ENCODE measurements around the gene ETV2. TPM values are rescaled to one million over a fixed set of nuclear protein-coding genes. Genes with fewer than 3 reads are reported as not detected.
"Not testable (repeated sequence)": the region's sequence is repeated elsewhere in the genome, so short reads cannot be mapped to it uniquely, and the experiment has no call there.

The ETV2 gene
- total RNA-seq, 2 donors from 2014 or later: not detected

- Histone ChIP-seq H3K36me3 (replicated peaks in 1 of 2; ENCODE audit: insufficient read depth in 1 of 2, low read depth in 2 of 2) (no peaks in the 10 kb centered on the region), H3K9me3 (no peaks in the 10 kb centered on the region), H3K4me3 (peak overlapping the region; percentile 16 to 37), H3K4me1 (peaks cover 35% of the 10 kb centered on the region), H3K27ac (peak overlapping the region; percentile 89 to 94 (median 92)), H3K27me3 (no peaks in the 10 kb centered on the region)
- 15 to 18% methylated on average over 5 to 20 of the region's 20 CpGs for WGBS, 2 donors
- TF ChIP-seq POLR2A (IDR thresholded peaks at IDR 0.05) (no peak), CTCF (IDR thresholded peaks at IDR 0.05) (no peak)
- ATAC-seq (peak; percentile 12), DNase-seq (peak; percentile 84 to 92 (median 86))
- intact Hi-C loops (cut with DNase I): no loop called here
Measured at GRCh38 chr19:35644987-35645679, 3.6 kb downstream of the ETV2 start.

- Histone ChIP-seq H3K4me3 (no peak overlapping the region), H3K4me1 (peaks cover 40% of the 10 kb centered on the region), H3K36me3 (replicated peaks in 1 of 2; ENCODE audit: insufficient read depth in 1 of 2, low read depth in 2 of 2) (no peaks in the 10 kb centered on the region), H3K27me3 (no peaks in the 10 kb centered on the region), H3K9me3 (no peaks in the 10 kb centered on the region), H3K27ac (no peak overlapping the region)
- no peak for ATAC-seq
- 70 to 73% methylated on average over 7 of the region's 7 CpGs for WGBS, 2 donors
- intact Hi-C loops (cut with DNase I): no loop called here
- DNase-seq: no peak
- TF ChIP-seq CTCF (IDR thresholded peaks at IDR 0.05): no peak
- no peak for TF ChIP-seq POLR2A (IDR thresholded peaks at IDR 0.05)
Measured at GRCh38 chr19:35645680-35646511, 4.4 kb downstream of the ETV2 start.

GRCh38 chr19:35648017-35648961, 6.7 kb downstream of the ETV2 start, which contains the start of gene COX6B1:
Gene COX6B1 (plus strand): TSS chr19:35648323. CDS start chr19:35651244, 2,921 bp downstream.
- Histone ChIP-seq H3K4me1 (peaks cover 27% of the 10 kb centered on the region), H3K27ac (peak within 1 kb of the TSS; percentile 32 to 86 (median 74)), H3K36me3 (replicated peaks in 1 of 2; ENCODE audit: insufficient read depth in 1 of 2, low read depth in 2 of 2) (peaks cover 0 to 2% of the 10 kb centered on the region in 2 donors), H3K9me3 (no peaks in the 10 kb centered on the region), H3K4me3 (peak within 1 kb of the TSS; percentile 57 to 79), H3K27me3 (no peaks in the 10 kb centered on the region)
- intact Hi-C loops (cut with DNase I): no loop called here
- ATAC-seq (peak; percentile 68), DNase-seq (peak; percentile 93 to 98 (median 97))
- WGBS, 2 donors: 0 to 1% methylated on average over 18 to 46 of the region's 46 CpGs
- peak in 1 of 7 experiments; percentile 8 for TF ChIP-seq CTCF (IDR thresholded peaks at IDR 0.05)
- peak; percentile 64 to 90 (median 88) for TF ChIP-seq POLR2A (IDR thresholded peaks at IDR 0.05)

DNA sequence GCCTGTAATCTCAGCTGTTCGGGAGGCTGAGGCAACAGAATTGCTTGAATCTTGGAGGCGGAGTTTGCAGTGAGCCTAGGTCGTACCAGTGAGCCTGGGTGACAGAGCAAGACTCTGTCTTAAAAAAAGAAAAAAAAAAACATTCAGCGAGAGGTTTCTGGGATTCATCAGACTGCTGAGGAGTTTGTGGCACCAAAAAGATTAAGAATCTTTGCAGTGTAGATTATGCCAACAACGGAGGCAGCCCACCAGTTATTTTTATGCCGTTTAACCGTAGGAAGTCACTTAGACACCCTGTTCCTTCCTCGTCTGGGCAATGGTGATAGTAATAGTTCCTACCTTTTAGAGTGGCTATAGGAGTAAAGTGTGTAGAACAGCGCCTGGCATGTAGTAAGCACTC, 9.0 kb downstream of the ETV2 start:
- DNase-seq: no peak
- no peak overlapping the region for H3K4me3 ChIP-seq
- WGBS, 2 donors: 59 to 88% methylated on average over 9 of the region's 9 CpGs
- no peaks in the 10 kb centered on the region for H3K27me3 ChIP-seq
- H3K9me3 ChIP-seq: no peaks in the 10 kb centered on the region
- H3K27ac ChIP-seq: no peak overlapping the region
- H3K36me3 ChIP-seq (replicated peaks in 1 of 2; ENCODE audit: insufficient read depth in 1 of 2, low read depth in 2 of 2): peaks cover 4 to 12% of the 10 kb centered on the region in 2 donors
- intact Hi-C loops (cut with DNase I): no loop called here
- TF ChIP-seq CTCF (IDR thresholded peaks at IDR 0.05): no peak
- H3K4me1 ChIP-seq: peaks cover 20% of the 10 kb centered on the region
- no peak for ATAC-seq

DNA sequence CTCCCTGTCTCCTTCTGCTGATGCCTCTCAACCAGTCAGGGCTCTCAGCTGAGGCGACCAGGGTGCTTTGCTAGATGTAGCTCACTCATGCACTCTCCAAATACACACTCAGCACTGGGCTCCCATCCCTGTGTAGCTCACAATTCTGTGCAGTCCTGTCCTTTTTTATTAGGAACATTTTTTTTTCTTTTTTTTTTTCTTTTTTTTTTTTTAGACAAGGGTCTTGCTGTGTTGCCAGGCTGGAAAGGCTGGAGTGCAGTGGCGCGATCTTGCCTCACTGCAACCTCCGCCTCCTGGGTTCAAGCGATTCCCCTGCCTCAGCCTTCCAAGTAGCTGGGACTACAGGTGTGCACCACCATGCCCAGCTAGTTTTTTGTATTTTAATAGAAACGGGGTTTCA, 13.3 kb downstream of the ETV2 start:
- H3K27ac ChIP-seq; ATAC-seq; DNase-seq; H3K4me1 ChIP-seq; H3K4me3 ChIP-seq; H3K27me3 ChIP-seq; H3K9me3 ChIP-seq; intact Hi-C loops (cut with DNase I): not testable (repeated sequence)
- WGBS, 2 donors: 88 to 95% methylated on average over 6 of the region's 6 CpGs
- peaks cover 4 to 34% of the 10 kb centered on the region in 2 donors for H3K36me3 ChIP-seq (replicated peaks in 1 of 2; ENCODE audit: insufficient read depth in 1 of 2, low read depth in 2 of 2)

Measured in body of pancreas (tissue), 4 donors.